Activated naive CD4-positive, alpha-beta T cell treated with anti-CD3 and anti-CD28 coated beads, Interleukin-2, amount 10 ng/mL, durations not matched to agents 7 days and 5 days (primary cell): Measurements from ENCODE around the gene NME7.

Experiments used
- CTCF ChIA-PET: fragments of 350-600 bp; sonication (Branson Sonifier 250); formaldehyde crosslinking; loops from one replicate; lab custom pipeline; 2021; ENCODE audit warnings: antibody characterized with exemption; lab: Charles Lee
- DNase-seq: peaks from one replicate; pipeline ENCODE4 v3.0.0-alpha.2; 2020
- H3K27ac Mint-ChIP-seq: one replicate; pipeline ENCODE4 v1.8.0; 2021; ENCODE audit warnings: mild to moderate bottlenecking, moderate library complexity, mixed read lengths
- H3K27me3 Mint-ChIP-seq: one replicate; pipeline ENCODE4 v1.8.0; 2021; ENCODE audit warnings: mild to moderate bottlenecking, mixed read lengths
- H3K36me3 Mint-ChIP-seq: one replicate; pipeline ENCODE4 v1.8.0; 2021; ENCODE audit warnings: mixed read lengths
- H3K4me1 Mint-ChIP-seq: one replicate; pipeline ENCODE4 v1.8.0; 2021; ENCODE audit warnings: mixed read lengths
- H3K4me3 Mint-ChIP-seq: one replicate; pipeline ENCODE4 v1.8.0; 2021; ENCODE audit warnings: mild to moderate bottlenecking, moderate library complexity, mixed read lengths
- H3K9me3 Mint-ChIP-seq: one replicate; pipeline ENCODE4 v1.8.0; 2021; ENCODE audit warnings: mixed read lengths

The NME7 gene

GRCh38 chr1:169160845-169161495 is 206.6 kb downstream of the NME7 start:
- CTCF ChIA-PET, result interaction anchor here (2.0 kb wide), 1 partner anchor 557 kb away, joined by 5 read pairs; no protein-coding TSS in a partner anchor
- H3K4me3 Mint-ChIP-seq, result no peak overlapping the region
- H3K9me3 Mint-ChIP-seq, result no peaks in the 10 kb centered on the region

GRCh38 chr1:169156580-169156979 is 211.0 kb downstream of the NME7 start:
- Mint-ChIP-seq H3K27ac (no peak overlapping the region), H3K4me3 (no peak overlapping the region), H3K9me3 (no peaks in the 10 kb centered on the region), H3K27me3 (no peaks in the 10 kb centered on the region), H3K4me1 (no peaks in the 10 kb centered on the region), H3K36me3 (no peaks in the 10 kb centered on the region)
- CTCF ChIA-PET, result no interaction called here
- no peak for DNase-seq

More at GRCh38 chr1:169160845-169161495, 206.6 kb downstream of the NME7 start:
- DNase-seq, result no peak
- Mint-ChIP-seq H3K36me3 (no peaks in the 10 kb centered on the region), H3K27me3 (no peaks in the 10 kb centered on the region), H3K27ac (no peak overlapping the region), H3K4me1 (no peaks in the 10 kb centered on the region)

- Mint-ChIP-seq H3K27ac (no peak overlapping the region), H3K27me3 (no peaks in the 10 kb centered on the region), H3K4me3 (no peak overlapping the region), H3K4me1 (no peaks in the 10 kb centered on the region), H3K36me3 (no peaks in the 10 kb centered on the region), H3K9me3 (no peaks in the 10 kb centered on the region)
- no peak for DNase-seq
- CTCF ChIA-PET, result interaction anchor here (0.6 kb wide), 1 partner anchor 128 kb away, joined by 3 read pairs; no protein-coding TSS in a partner anchor
Observed at GRCh38 chr1:169155675-169156074, 211.9 kb downstream of the NME7 start.

GRCh38 chr1:169151338-169151837 is 216.2 kb downstream of the NME7 start:
- CTCF ChIA-PET, result no interaction called here
- Mint-ChIP-seq H3K4me1 (no peaks in the 10 kb centered on the region), H3K4me3 (no peak overlapping the region), H3K36me3 (no peaks in the 10 kb centered on the region), H3K27ac (no peak overlapping the region), H3K9me3 (no peaks in the 10 kb centered on the region), H3K27me3 (no peaks in the 10 kb centered on the region)
- no peak for DNase-seq

GRCh38 chr1:169150641-169151337 is 216.8 kb downstream of the NME7 start:
- Mint-ChIP-seq H3K36me3 (no peaks in the 10 kb centered on the region), H3K4me3 (no peak overlapping the region), H3K4me1 (no peaks in the 10 kb centered on the region), H3K27me3 (no peaks in the 10 kb centered on the region), H3K9me3 (no peaks in the 10 kb centered on the region), H3K27ac (no peak overlapping the region)
- CTCF ChIA-PET, result no interaction called here
- DNase-seq, result no peak

GRCh38 chr1:169149555-169150286 is 217.9 kb downstream of the NME7 start:
- Mint-ChIP-seq H3K4me1 (no peaks in the 10 kb centered on the region), H3K27me3 (no peaks in the 10 kb centered on the region), H3K27ac (no peak overlapping the region), H3K4me3 (no peak overlapping the region), H3K9me3 (no peaks in the 10 kb centered on the region), H3K36me3 (no peaks in the 10 kb centered on the region)
- CTCF ChIA-PET, result no interaction called here
- DNase-seq, result no peak

GRCh38 chr1:169148472-169149252 is 218.9 kb downstream of the NME7 start:
- DNase-seq, result no peak
- CTCF ChIA-PET, result no interaction called here
- Mint-ChIP-seq H3K4me1 (no peaks in the 10 kb centered on the region), H3K9me3 (no peaks in the 10 kb centered on the region), H3K36me3 (no peaks in the 10 kb centered on the region), H3K27me3 (no peaks in the 10 kb centered on the region), H3K4me3 (no peak overlapping the region), H3K27ac (no peak overlapping the region)

- no peak for DNase-seq
- CTCF ChIA-PET, result no interaction called here
- H3K9me3 Mint-ChIP-seq, result no peaks in the 10 kb centered on the region
- no peak overlapping the region for H3K4me3 Mint-ChIP-seq
- H3K27ac Mint-ChIP-seq, result no peak overlapping the region
- no peaks in the 10 kb centered on the region for H3K27me3 Mint-ChIP-seq
- H3K4me1 Mint-ChIP-seq, result no peaks in the 10 kb centered on the region
- no peaks in the 10 kb centered on the region for H3K36me3 Mint-ChIP-seq
Observed at GRCh38 chr1:169146576-169147214, 220.9 kb downstream of the NME7 start.

GRCh38 chr1:169144941-169145626 is 222.5 kb downstream of the NME7 start:
- no peaks in the 10 kb centered on the region for H3K9me3 Mint-ChIP-seq
- no peak overlapping the region for H3K27ac Mint-ChIP-seq
- H3K27me3 Mint-ChIP-seq, result no peaks in the 10 kb centered on the region
- no peak overlapping the region for H3K4me3 Mint-ChIP-seq
- H3K4me1 Mint-ChIP-seq, result no peaks in the 10 kb centered on the region
- DNase-seq, result no peak
- no peaks in the 10 kb centered on the region for H3K36me3 Mint-ChIP-seq
- CTCF ChIA-PET, result no interaction called here

GRCh38 chr1:169143984-169144383 is 223.6 kb downstream of the NME7 start:
- Mint-ChIP-seq H3K36me3 (no peaks in the 10 kb centered on the region), H3K4me1 (peaks cover under 1% of the 10 kb centered on the region), H3K27ac (no peak overlapping the region), H3K4me3 (no peak overlapping the region), H3K9me3 (no peaks in the 10 kb centered on the region), H3K27me3 (no peaks in the 10 kb centered on the region)
- DNase-seq, result no peak
- CTCF ChIA-PET, result no interaction called here

- no peak overlapping the region for H3K4me3 Mint-ChIP-seq
- no peaks in the 10 kb centered on the region for H3K36me3 Mint-ChIP-seq
- no peaks in the 10 kb centered on the region for H3K27me3 Mint-ChIP-seq
- H3K4me1 Mint-ChIP-seq, result peaks cover 4% of the 10 kb centered on the region
- H3K27ac Mint-ChIP-seq, result no peak overlapping the region
- no peaks in the 10 kb centered on the region for H3K9me3 Mint-ChIP-seq
- DNase-seq, result no peak
- CTCF ChIA-PET, result no interaction called here
Observed at GRCh38 chr1:169143346-169143745, 224.3 kb downstream of the NME7 start.

GRCh38 chr1:169142129-169142528 is 225.5 kb downstream of the NME7 start:
- DNase-seq, result no peak
- H3K27ac Mint-ChIP-seq, result no peak overlapping the region
- H3K4me1 Mint-ChIP-seq, result peaks cover 6% of the 10 kb centered on the region
- H3K27me3 Mint-ChIP-seq, result no peaks in the 10 kb centered on the region
- no peaks in the 10 kb centered on the region for H3K9me3 Mint-ChIP-seq
- no peaks in the 10 kb centered on the region for H3K36me3 Mint-ChIP-seq
- no peak overlapping the region for H3K4me3 Mint-ChIP-seq
- CTCF ChIA-PET, result interaction anchor here (1.2 kb wide), 1 partner anchor 9 kb away, joined by 3 read pairs; no protein-coding TSS in a partner anchor

- DNase-seq, result no peak
- peaks cover 6% of the 10 kb centered on the region for H3K4me1 Mint-ChIP-seq
- CTCF ChIA-PET, result interaction anchor here (1.2 kb wide), 1 partner anchor 8 kb away, joined by 3 read pairs; no protein-coding TSS in a partner anchor
- no peak overlapping the region for H3K27ac Mint-ChIP-seq
- H3K4me3 Mint-ChIP-seq, result no peak overlapping the region
- H3K27me3 Mint-ChIP-seq, result no peaks in the 10 kb centered on the region
- H3K36me3 Mint-ChIP-seq, result no peaks in the 10 kb centered on the region
- no peaks in the 10 kb centered on the region for H3K9me3 Mint-ChIP-seq
Observed at GRCh38 chr1:169141356-169141755, 226.2 kb downstream of the NME7 start.
